Lung (tissue), 12 donors: ENCODE data around the gene SAMD9. TPM values are rescaled to one million over a fixed set of nuclear protein-coding genes. Genes with fewer than 3 reads are reported as not detected.

ENCODE experiments used
- ATAC-seq: fragments of 200-7000 bp; cut with Tn5 transposase; one replicate; pipeline ENCODE4 v1.9.1; 2020; ENCODE audit warnings: moderate number of reproducible peaks; ENCODE audit not compliant: insufficient read depth, low FRiP score
- DNase-seq, 3 donors: peaks; one replicate each; pipeline ENCODE4 v3.0.0-alpha.2; 2013 to 2017
- H3K27ac ChIP-seq, 2 donors: one replicate each; pipeline ENCODE4 v1.5.1; 2013; ENCODE audit warnings: mild to moderate bottlenecking in 2 of 2, moderate library complexity in 2 of 2, control low read depth in 1 of 2, inconsistent platforms in 1 of 2, low read depth in 1 of 2, low read length in 1 of 2
- H3K27me3 ChIP-seq, 3 donors: one replicate each; pipeline ENCODE4 v1.5.1; 2013; ENCODE audit warnings: low read length in 2 of 3; ENCODE audit not compliant: control insufficient read depth in 3 of 3, insufficient read depth in 3 of 3
- H3K36me3 ChIP-seq, 4 donors: one replicate each; pipeline ENCODE4 v1.5.1; 2013; ENCODE audit warnings: low read length in 4 of 4, mild to moderate bottlenecking in 1 of 4, moderate library complexity in 1 of 4; ENCODE audit not compliant: control insufficient read depth in 4 of 4, insufficient read depth in 4 of 4
- H3K4me1 ChIP-seq, 5 donors: one replicate each; pipeline ENCODE4 v1.5.1; 2013; ENCODE audit warnings: low read length in 5 of 5, mild to moderate bottlenecking in 2 of 5, moderate library complexity in 1 of 5; ENCODE audit not compliant: control insufficient read depth in 5 of 5, insufficient read depth in 5 of 5
- H3K4me3 ChIP-seq: one replicate; pipeline ENCODE4 v1.5.1; 2013; ENCODE audit warnings: mild to moderate bottlenecking, control low read depth, moderate library complexity
- H3K9ac ChIP-seq, 2 donors: one replicate each; pipeline ENCODE4 v1.5.1; 2013; ENCODE audit warnings: low read length in 2 of 2, control low read depth in 1 of 2; ENCODE audit not compliant: insufficient read depth in 1 of 2
- H3K9me3 ChIP-seq, 4 donors: one replicate each; pipeline ENCODE4 v1.5.1; 2013; ENCODE audit warnings: low read length in 3 of 4, mild to moderate bottlenecking in 1 of 4, moderate library complexity in 1 of 4; ENCODE audit not compliant: control insufficient read depth in 4 of 4, insufficient read depth in 3 of 4
- WGBS, 2 donors: extraction: QIAGEN DNeasy Blood & Tissue Kit; methylation state at CpG; one replicate each; pipeline ENCODE4 v1.1.7; 2013; 5-methylcytosine and 5-hydroxymethylcytosine counted together
- polyA plus RNA-seq, 2 donors: library from polyadenylated mRNA; stranded (reverse); fragments of 200-250 nt; gene quantifications; one replicate each; pipeline ENCODE4 v1.2.1, GENCODE V29; 2013
- total RNA-seq, 2 donors: library from RNA; depleted of rRNA in 1 of 2; stranded (reverse); fragments of >200 nt in 1 of 2; gene quantifications; one replicate each; pipeline ENCODE4 v1.2.1, GENCODE V29; 2014 to 2021
- TF ChIP-seq, protein P1 (sequence below): IDR thresholded peaks from 2 replicates; pipeline ENCODE4 v1.5.1; 2012; ENCODE audit warnings: mild to moderate bottlenecking; ENCODE audit errors: control extremely low read depth, extremely low read depth
- donor health status: control.
- donor health status: control.
- donor health status: Bipolar disorder and iron deficiency.
- donor health status: healthy.
- donor health status: DM: yes; HTN: yes; CAD: no.

The SAMD9 gene
- total and polyA plus RNA-seq, 4 donors = 2.3 to 14.5 (median 7.5) TPM

DNA sequence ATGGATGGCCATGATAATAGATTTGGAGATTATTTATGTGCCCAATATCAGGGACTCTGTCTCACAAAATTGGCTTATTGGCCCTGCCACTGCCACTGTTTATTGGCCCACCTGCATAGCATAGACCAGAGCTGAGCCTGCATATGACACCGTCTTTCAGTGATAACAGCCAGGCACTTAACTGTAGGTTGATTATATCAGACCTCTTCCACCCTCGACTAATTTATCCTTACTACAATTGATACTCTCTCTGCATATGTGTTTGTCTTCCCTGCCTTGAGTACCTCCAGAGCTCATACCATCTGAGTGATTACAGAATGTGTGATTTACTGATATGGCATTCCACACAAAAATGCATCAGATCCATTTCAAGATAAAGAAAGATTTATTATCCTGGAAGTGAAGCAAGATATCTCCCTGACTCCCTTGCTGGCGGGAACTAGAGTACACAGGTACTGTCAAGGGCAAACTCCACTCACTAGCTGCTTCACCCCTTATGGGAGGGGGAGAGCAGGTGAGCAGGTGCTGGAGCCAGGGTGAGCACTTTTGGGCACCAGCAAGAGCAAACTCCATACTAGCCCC, 43.5 kb upstream of the SAMD9 start:
- ATAC-seq = no peak
- H3K27me3 ChIP-seq = no peaks in the 10 kb centered on the region
- H3K9me3 ChIP-seq = peaks cover 0 to 6% (median 3%) of the 10 kb centered on the region in 4 donors
- no peaks in the 10 kb centered on the region for H3K36me3 ChIP-seq
- WGBS, 2 donors = 73 to 83% methylated on average over 3 of the region's 3 CpGs
- H3K4me3 ChIP-seq = no peak overlapping the region
- DNase-seq = no peak
- no peak overlapping the region for H3K27ac ChIP-seq
- H3K4me1 ChIP-seq = no peaks in the 10 kb centered on the region
- TF ChIP-seq, protein P1, sequence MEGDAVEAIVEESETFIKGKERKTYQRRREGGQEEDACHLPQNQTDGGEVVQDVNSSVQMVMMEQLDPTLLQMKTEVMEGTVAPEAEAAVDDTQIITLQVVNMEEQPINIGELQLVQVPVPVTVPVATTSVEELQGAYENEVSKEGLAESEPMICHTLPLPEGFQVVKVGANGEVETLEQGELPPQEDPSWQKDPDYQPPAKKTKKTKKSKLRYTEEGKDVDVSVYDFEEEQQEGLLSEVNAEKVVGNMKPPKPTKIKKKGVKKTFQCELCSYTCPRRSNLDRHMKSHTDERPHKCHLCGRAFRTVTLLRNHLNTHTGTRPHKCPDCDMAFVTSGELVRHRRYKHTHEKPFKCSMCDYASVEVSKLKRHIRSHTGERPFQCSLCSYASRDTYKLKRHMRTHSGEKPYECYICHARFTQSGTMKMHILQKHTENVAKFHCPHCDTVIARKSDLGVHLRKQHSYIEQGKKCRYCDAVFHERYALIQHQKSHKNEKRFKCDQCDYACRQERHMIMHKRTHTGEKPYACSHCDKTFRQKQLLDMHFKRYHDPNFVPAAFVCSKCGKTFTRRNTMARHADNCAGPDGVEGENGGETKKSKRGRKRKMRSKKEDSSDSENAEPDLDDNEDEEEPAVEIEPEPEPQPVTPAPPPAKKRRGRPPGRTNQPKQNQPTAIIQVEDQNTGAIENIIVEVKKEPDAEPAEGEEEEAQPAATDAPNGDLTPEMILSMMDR = no peak
- H3K9ac ChIP-seq = no peak overlapping the region

DNA sequence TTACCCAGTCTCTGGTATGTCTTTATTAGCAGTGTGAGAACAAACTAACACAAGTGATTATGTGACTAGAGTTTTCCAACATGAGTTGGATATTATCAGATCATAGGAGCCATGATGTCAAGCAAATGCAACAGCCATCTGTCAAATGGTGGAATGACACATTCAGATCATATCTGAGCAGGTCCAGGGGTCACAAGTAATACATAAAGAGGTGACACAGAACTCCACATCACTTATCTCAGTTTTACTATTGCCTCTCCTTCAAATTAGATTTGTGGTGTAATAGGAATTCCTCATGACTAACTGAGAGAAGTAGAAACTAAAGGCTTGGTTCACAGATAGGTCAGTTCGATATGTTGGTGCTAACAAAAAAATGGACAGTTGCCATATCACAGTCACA, 42.6 kb upstream of the SAMD9 start:
- TF ChIP-seq, protein P1 = no peak
- H3K27ac ChIP-seq = no peak overlapping the region
- ATAC-seq = no peak
- H3K4me1 ChIP-seq = no peaks in the 10 kb centered on the region
- H3K36me3 ChIP-seq = no peaks in the 10 kb centered on the region
- no peak overlapping the region for H3K9ac ChIP-seq
- WGBS, 2 donors = 58 to 84% methylated on average over 1 of the region's 1 CpG
- no peak for DNase-seq
- no peak overlapping the region for H3K4me3 ChIP-seq
- H3K27me3 ChIP-seq = no peaks in the 10 kb centered on the region
- H3K9me3 ChIP-seq = peaks cover 0 to 6% (median 3%) of the 10 kb centered on the region in 4 donors

DNA sequence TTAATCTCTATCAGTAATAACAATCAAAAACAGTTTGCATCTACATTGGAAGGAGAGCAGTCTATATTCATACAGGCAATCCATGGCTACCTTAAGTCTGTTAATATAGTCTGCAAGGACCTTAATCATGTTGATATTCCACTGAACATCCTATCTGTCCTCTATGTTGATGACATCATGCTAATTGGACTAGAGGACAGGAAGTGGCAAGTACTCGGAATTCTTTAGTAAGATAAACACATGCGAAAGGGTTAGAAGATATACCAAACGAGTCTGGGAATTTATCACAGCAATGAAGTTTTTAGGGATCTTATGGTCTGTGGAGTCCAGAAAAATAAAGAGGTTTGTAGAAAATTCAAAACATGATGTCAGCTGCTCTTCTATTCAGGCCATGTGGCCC, 41.7 kb upstream of the SAMD9 start:
- H3K36me3 ChIP-seq = no peaks in the 10 kb centered on the region
- no peak overlapping the region for H3K4me3 ChIP-seq
- H3K27me3 ChIP-seq = no peaks in the 10 kb centered on the region
- WGBS, 2 donors = 52 to 73% methylated on average over 3 of the region's 3 CpGs
- H3K9ac ChIP-seq = no peak overlapping the region
- H3K4me1 ChIP-seq = no peaks in the 10 kb centered on the region
- peak in 1 of 3 donors; percentile 13 for DNase-seq
- ATAC-seq = no peak
- H3K27ac ChIP-seq = no peak overlapping the region
- TF ChIP-seq, protein P1 = no peak
- peaks cover 0 to 6% (median 3%) of the 10 kb centered on the region in 4 donors for H3K9me3 ChIP-seq

GRCh38 chr7:93156884-93157283, 39.1 kb upstream of the SAMD9 start:
- 53 to 88% methylated on average over 1 of the region's 1 CpG for WGBS, 2 donors

More at GRCh38 chr7:93156884-93157283, 39.1 kb upstream of the SAMD9 start:
- no peak overlapping the region for H3K27ac ChIP-seq
- H3K36me3 ChIP-seq = no peaks in the 10 kb centered on the region
- no peak overlapping the region for H3K9ac ChIP-seq
- TF ChIP-seq, protein P1 = no peak
- H3K4me3 ChIP-seq = no peak overlapping the region
- H3K4me1 ChIP-seq = no peaks in the 10 kb centered on the region
- peaks cover 0 to 6% (median 2%) of the 10 kb centered on the region in 4 donors for H3K9me3 ChIP-seq
- DNase-seq (no peak), ATAC-seq (no peak)
- no peaks in the 10 kb centered on the region for H3K27me3 ChIP-seq
